GM21381 (cell line): ENCODE data around the gene TRABD2B.

Experiments
- ATAC-seq: cut with Tn5 transposase; IDR thresholded peaks from one replicate; pipeline ENCODE4 v1.9.1; 2021; ENCODE audit warnings: mild to moderate bottlenecking, moderate library complexity; ENCODE audit not compliant: unreplicated experiment

TRABD2B gene

GRCh38 chr1:47938520-47938919 is 58.7 kb downstream of the TRABD2B start:
- no peak for ATAC-seq

- no peak for ATAC-seq
These were observed 59.5 kb downstream of the TRABD2B start for GRCh38 chr1:47937586-47938254.

GRCh38 chr1:47936916-47937551 is 60.2 kb downstream of the TRABD2B start:
- no peak for ATAC-seq

- no peak for ATAC-seq
These were observed 61.3 kb downstream of the TRABD2B start for GRCh38 chr1:47935856-47936255.

GRCh38 chr1:47935163-47935562 is 62.0 kb downstream of the TRABD2B start:
- no peak for ATAC-seq

- ATAC-seq, result no peak
These were observed 62.9 kb downstream of the TRABD2B start for GRCh38 chr1:47934243-47934805.

GRCh38 chr1:47932743-47933142 is 64.4 kb downstream of the TRABD2B start:
- no peak for ATAC-seq

- ATAC-seq, result no peak
These were observed 65.8 kb downstream of the TRABD2B start for GRCh38 chr1:47931395-47931794.

GRCh38 chr1:47930210-47930840 is 66.9 kb downstream of the TRABD2B start:
- ATAC-seq, result no peak

- no peak for ATAC-seq
These were observed 70.0 kb downstream of the TRABD2B start for GRCh38 chr1:47927165-47927564.

GRCh38 chr1:47926461-47926999 is 70.7 kb downstream of the TRABD2B start:
- ATAC-seq, result no peak

- ATAC-seq, result no peak
These were observed 72.7 kb downstream of the TRABD2B start for GRCh38 chr1:47924270-47925048.

- ATAC-seq, result no peak
These were observed 75.2 kb downstream of the TRABD2B start for GRCh38 chr1:47921935-47922415.

- ATAC-seq, result no peak
These were observed 77.9 kb downstream of the TRABD2B start for GRCh38 chr1:47919113-47919833.

GRCh38 chr1:47918257-47918867 is 78.8 kb downstream of the TRABD2B start:
- ATAC-seq, result no peak

GRCh38 chr1:47917687-47918086 is 79.5 kb downstream of the TRABD2B start:
- ATAC-seq, result no peak

GRCh38 chr1:47915677-47916353 is 81.4 kb downstream of the TRABD2B start:
- ATAC-seq, result no peak

GRCh38 chr1:47914952-47915676 is 82.1 kb downstream of the TRABD2B start:
- ATAC-seq, result no peak
